ENCODE results near the gene KRTAP10-10.
"Not testable (repeated sequence)": the region's sequence is repeated elsewhere in the genome, so short reads cannot be mapped to it uniquely, and the experiment has no call there.

Gene KRTAP10-10

DNA sequence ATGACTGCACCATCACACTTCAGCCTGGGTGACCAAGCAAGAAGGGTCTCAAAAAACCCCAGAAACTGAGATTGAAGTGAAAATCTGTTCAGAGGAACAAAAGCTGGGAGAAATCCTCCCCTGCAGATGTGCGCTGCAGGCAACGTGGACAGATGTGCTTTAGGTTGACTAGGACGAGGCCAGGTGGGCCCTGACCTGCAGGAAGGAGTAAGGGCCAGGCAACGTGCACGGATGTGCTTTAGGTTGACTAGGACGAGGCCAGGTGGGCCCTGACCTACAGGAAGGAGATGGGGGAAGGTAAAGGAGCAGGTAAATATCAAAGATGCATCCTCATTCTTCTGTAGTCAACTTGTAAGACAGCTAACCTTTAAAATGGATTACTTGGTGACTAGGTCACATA, 47.3 kb downstream of the KRTAP10-10 start:
- DNase-seq (ENCODE audit: low spot score): no peak

DNA sequence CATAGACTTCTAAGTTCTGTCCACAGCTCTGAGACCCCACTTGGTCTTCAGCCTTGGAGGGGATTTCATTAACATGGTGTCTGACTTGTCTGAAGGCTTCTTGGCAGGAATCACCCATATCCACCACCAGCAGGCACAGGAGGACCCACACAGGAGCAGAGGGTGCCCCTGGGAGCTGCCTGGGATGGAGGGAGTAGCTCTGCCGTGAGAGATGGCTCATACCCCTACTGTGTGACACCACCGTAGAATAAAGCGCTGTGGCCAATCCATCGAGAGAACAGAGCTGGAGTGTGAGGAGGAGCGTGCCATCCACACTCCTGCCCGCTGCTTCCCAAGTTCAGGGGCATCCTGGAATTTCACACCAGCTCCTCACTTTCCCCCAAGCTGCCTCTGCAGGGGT, 47.9 kb downstream of the KRTAP10-10 start:
- DNase-seq (ENCODE audit: low spot score): not testable (repeated sequence)

DNA sequence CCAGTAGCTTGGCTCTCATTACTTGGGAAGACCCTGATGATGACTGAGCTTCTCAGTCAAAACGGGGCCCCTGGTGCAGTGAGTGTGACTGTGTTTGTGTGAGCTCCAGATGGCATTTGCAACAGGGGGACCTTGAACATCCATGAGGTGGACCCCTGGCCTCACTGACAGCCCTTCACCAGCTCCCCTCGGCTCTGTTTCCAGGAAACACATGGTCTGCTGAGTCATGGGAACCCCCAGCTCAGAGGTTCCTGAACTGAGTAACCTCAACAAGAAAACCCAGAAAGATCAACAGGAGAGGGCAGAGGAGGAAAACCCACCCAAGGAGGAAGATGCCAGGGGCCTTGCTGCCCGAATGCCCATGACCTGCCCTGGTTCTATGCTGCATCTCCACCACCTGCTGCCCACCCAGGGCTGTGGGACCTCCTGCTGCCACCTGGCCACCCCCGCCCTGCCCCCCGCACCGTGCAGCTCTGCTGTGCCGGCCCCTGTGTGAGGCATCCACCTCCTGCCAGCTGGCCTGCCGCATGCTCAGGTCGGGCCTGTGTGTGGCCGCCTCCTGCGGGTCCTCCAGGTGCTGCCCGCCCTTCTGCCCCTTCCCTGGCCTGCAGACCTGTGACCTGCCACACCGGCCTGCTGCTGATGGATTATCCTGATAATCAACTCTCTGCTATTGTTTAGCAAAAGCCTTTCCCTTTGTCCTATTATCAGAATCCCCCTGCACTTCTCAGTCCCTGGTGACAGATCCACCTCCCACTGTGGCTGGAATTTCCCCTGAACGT, 49.0 kb downstream of the KRTAP10-10 start:
- no peak for DNase-seq (ENCODE audit: low spot score)

DNA sequence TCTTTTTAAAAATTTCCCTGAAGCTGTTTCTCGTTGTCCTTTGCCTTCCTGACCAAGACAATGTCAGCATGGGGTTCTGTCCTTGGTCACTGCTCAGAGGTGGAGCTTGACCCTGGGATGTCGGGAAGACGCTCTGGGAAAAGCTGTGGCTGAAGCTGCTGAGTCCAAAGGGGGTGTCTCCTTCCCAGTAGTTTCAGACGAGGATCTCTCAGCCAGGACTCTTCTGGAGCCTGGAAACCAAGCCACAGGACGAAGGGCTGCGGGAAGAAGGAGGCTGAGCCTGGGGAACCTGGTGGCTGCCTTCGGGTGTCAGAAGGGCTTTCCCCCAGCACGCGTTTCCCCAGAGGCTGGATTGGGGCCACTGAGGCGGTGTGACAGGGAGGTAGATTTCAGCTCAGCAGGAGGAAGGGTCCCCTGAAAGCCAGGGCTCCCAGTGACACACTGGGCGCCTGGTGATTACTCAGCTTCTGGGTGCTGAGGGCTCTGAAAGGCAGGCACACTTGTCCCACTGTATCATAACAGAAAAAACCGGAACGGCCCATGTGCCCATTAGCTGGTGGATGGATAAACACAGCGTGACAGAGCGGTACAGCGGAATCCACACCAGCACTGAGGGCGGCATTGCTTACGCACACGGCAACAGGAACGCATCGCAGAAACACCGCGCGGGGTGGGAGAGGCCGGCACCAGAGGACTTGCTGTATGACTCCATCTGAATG, 49.8 kb downstream of the KRTAP10-10 start:
- no peak for DNase-seq (ENCODE audit: low spot score)

DNA sequence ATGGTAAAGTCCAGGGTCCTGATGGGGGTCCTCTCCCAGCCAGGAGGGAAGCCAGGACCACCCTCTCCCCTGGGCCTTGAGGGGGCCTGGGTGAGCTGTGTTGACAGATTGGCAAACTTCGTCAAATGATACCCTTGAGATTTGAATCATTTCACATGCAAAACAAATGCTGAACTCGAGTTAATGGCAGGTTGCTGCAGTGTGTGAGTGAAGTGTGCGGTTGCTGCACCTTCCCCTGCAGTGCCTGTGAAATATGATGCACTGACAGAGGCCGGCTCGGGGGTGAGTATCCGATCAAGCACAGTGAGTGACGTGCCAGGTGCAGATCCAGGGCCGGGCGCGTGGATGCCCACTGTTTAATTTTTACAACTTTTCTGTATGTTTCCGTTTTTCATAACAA, 50.5 kb downstream of the KRTAP10-10 start:
- DNase-seq (ENCODE audit: low spot score): no peak
